NOMO-1 treated with DMSO at 0.1 percent for 48 hours (cell line): Measurements from ENCODE around the gene DPF1.
"Not testable (repeated sequence)": the region's sequence is repeated elsewhere in the genome, so short reads cannot be mapped to it uniquely, and the experiment has no call there.

ENCODE experiments used
- DNase-seq: peaks from one replicate; lab custom pipeline; 2025; ENCODE audit not compliant: unreplicated experiment; lab: John Stamatoyannopoulos, UW

Gene DPF1

GRCh38 chr19:38224014-38224862, at the start of gene DPF1:
TSS of gene DPF1 (minus strand) at chr19:38224222. CDS start at chr19:38224142, 80 bp downstream.
- DNase-seq: peak; percentile 70

GRCh38 chr19:38273499-38273898, 49.5 kb upstream of the DPF1 start:
- no peak for DNase-seq

GRCh38 chr19:38270587-38271167, 46.7 kb upstream of the DPF1 start:
- DNase-seq: no peak

GRCh38 chr19:38268539-38268938, 44.5 kb upstream of the DPF1 start:
- DNase-seq: no peak

DNA sequence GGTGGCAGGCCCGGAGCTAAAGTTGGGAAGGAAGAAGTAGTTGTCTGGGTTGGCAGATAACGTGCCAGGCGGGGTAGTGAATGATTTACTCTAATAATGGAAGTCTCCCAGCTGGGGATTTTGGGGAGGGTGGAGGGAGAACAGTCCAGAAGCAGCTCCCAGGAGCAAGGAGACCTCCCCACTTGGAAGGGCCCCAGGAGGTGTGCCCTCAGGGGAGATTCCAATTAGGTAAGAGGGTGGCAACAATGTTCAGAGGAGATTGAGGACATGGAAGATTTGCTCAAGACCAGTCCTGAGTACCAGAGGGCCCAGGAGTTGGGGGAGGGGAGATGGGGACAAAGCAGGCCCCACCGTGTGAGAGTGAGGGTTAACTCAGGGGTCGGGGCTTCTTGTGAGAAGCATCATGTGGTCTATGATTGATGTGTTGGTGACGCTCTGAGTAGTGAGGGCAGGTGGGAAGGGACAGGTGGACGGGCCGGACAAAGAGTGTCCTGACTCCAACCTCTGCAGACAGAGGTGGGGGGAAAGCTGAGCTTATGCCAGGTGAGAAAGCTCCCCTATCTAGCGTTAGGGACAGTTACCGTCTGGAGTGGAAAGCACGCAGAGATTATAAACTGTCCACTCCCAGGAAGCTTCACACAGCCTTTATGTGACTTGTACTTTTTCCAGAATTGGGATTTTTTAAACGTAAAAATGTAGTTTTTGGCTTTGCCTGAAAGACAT, 43.9 kb upstream of the DPF1 start:
- no peak for DNase-seq

- no peak for DNase-seq
These were observed 43.1 kb upstream of the DPF1 start for GRCh38 chr19:38266981-38267597.

GRCh38 chr19:38265921-38266429, 42.0 kb upstream of the DPF1 start:
- DNase-seq: no peak

DNA sequence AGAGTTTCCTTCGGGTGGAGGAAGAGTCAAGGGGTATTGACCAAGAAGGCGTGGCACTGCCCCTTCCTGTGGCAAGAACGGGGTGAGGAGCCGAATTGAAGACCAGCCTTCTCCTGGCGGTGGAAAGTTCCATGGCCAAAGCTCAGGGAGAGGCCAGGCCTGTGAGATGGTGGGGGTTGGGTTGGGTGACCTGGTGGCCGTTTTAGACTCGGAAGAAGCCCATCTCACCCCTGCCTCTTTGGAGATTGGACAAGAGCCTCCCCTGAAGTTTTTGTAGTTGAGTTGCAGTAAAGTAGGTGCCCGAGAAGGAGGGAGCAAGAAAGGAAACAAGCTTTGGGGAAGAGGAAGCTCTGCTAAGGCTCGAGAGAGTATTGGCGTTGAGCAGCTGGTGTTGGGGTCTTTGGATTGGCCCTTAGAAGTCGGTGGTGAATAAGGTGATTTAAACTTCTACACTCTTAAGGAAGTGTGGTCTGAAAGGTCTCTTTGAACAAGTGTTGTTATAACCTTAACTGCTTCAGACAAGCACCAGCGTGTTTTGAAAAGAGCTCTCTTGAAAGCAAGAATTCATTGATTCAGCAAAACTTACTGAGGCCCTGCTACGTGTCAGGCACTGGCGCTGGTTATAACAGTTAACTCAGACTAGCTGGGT, 41.3 kb upstream of the DPF1 start:
- DNase-seq: peak; percentile 81

GRCh38 chr19:38264486-38265212, 40.6 kb upstream of the DPF1 start, which contains the start of gene SPINT2:
TSS of gene SPINT2 (plus strand) at chr19:38264573. CDS start at chr19:38264893, 320 bp downstream.
- DNase-seq: peak; percentile 49

DNA sequence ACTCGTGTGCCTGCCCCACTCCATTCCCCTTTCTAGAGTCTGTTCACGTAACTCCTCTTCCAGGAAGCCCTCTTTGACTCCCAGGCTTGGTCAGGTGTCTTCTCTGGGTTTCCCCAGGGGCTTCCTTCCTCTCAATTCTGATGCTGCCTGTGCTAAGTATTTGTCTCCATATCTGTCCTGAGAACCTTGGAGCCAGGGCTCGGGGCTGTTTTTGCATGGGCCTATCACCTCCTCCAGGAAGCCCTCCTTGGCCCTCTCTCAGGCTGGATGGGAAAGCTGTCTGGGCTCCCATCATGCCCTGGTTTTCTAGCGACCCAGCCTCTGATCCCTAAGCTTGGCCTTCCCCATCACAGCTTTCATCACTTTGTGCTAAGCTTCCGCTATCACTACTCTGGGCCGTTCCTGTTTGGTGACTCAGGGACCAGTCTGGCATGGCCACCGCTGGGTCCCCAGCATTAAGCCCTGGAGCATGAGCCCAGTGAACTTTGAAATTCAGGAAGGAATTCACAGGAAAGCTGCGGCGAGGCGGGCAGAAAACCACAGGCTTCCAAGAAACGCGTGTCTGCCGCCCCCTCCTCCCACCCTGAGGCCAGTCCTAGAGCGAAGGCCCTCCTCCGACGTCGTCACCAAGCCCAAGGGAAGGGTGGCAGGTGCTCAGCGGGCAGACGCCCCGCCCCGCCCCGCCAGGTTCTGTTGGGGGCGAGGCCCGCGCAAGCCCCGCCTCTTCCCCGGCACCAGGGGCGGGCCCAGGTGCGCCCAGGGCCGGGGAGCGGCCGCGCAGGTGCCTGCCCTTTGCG, 39.9 kb upstream of the DPF1 start:
- peak; percentile 74 for DNase-seq

DNA sequence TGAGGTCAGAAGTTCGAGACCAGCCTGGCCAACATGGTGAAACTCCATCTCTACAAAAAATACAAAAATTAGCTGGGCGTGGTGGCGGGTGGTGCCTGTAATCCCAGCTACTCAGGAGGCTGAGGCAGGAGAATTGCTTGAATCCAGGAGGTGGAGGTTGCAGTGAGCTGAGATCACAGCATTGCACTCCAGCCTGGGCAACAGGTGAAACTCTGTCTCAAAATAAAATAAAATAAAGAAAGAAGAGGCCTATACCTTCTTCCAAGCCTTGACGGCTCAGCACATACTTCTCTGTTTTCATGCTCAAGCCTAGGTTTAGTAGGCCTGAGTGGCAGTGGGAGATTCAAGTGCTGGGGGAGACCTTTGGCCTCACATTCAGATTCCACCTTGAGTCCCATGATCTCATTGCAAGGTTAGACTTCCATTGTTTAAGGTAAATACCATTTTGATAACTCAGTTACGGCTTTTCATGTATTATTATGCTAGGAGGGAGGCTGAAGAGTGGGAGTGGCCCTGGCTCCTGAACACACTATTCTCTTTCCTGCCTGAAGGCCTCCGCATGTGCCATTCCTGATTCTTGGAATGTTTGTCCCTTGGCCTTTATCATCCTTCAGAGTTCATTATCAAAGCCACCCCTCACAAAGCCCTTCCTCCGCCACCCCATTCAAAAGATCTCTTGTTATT, 38.7 kb upstream of the DPF1 start:
- DNase-seq: no peak

- not testable (repeated sequence) for DNase-seq
These were observed 37.9 kb upstream of the DPF1 start for GRCh38 chr19:38261942-38262341.

DNA sequence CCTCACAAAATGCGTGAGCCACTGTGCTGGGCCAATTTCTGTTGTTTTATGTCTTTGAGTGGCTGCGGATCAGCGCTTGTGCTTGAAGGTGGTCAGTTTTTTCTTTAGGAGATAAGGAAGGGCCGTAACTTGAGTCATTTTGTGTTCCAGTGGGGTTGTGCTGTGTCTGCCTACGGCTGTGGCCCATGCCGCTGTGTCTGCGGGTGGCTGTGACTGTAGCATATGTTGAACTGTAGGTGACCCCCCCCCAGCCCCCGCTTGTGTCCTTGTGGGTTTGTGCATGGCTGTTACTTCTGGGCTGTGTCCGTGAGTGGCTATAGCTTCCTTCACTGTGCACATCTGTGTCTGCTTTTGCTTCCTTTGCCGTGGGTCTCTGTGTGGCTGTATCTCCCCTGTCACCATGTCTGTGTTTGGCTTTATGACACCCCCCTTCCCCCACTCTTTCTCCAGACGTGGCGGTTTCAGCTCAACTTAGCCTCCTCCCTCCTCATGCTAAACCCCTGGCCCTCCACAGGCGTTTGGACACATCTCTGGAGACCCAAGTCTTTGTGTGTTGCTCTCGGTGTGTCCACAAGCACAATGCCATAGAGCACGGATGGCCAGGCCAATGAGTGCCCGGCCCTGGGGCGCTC, 31.5 kb upstream of the DPF1 start:
- DNase-seq: no peak

DNA sequence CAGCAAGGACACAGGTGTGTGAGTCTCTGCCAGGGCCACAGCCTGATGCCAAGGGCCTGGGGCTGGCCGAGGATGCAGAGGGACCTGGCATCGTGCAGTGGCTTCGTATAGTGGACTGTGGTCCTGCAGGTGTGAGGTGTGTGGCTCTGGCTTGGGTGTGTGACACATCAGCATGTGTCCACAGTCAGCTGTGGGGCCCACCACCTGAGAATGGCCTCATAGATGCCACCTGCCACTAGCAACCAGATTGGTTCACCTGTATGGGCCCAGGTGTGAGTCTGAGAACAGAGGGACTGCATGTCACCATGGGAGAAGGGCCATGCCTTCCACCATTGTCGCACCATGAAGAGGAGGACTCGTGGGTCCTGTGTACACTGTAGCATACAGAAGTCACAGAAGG, 29.8 kb upstream of the DPF1 start:
- DNase-seq: no peak

- no peak for DNase-seq
These were observed 29.1 kb upstream of the DPF1 start for GRCh38 chr19:38252941-38253691.

DNA sequence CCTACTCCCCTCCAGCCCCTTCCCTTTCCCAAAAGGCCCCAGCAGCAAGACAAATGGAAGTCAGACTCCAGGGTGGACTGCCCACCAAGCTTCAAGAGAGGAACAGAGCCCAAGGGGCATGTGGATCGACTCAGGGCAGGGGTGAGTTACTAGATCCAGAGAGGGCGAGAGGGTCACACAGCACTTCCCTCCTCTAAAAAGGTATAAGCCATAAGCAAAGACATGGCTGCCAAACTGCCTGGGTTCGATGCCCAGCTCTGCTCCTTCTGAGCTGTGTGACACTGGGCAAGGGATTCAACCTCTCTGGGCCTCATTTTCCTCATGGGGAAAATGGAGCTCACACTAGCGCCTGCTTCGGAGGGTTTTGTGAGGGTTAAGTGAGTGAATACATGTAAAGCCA, 28.4 kb upstream of the DPF1 start:
- DNase-seq: no peak

DNA sequence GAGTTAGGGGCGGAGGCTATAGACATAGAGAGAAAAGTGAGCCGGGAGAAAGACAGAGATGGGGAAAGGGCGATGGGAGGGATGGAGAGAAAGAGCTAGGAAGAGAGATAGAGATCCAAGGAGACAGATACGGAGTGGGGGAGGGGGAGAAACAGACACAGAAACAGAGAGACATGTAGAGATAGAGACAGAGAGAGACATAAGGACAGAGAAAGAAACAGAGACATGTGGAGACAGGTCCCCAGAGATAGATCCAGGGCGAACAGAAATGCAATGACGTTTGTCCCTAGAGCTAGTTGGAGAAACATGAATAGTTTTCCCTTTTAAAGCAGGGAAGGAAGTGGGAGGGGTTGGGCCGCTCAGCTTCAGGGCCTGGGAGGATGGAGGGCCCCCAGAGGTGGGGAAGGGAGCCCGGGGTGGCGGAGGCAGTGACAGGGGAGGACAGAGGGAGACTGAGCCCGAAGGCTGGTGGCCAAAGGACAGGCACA, 27.6 kb upstream of the DPF1 start:
- DNase-seq: no peak
